ENCODE measurements around the gene NT5C1A. TPM values are rescaled to one million over a fixed set of nuclear protein-coding genes. Genes with fewer than 3 reads are reported as not detected.

The NT5C1A gene
- total and polyA plus RNA-seq, 2 donors (not counting 1 experiment from before 2014, with no cell fraction given), result not detected

DNA sequence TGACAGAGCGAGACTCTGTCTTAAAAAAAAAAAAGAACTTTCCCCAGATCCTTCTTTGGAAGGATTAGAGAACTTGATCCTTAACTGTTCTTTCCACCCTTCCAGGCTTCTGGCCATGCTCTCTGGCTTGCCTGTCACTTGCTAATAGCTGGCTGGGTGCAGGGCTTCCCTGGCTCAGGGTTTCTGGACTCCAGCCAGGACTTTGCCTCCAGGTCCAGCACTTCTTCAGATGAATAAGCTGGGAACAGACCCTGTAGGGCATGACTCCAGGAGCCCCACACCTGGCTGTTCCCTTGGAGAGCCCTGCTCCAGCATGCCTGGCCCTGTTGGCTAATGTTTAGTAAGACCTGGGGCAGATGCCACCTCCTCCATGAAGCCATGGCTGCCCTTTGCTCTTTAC lies 3.3 kb upstream of the NT5C1A start:
- TF ChIP-seq, protein P1, sequence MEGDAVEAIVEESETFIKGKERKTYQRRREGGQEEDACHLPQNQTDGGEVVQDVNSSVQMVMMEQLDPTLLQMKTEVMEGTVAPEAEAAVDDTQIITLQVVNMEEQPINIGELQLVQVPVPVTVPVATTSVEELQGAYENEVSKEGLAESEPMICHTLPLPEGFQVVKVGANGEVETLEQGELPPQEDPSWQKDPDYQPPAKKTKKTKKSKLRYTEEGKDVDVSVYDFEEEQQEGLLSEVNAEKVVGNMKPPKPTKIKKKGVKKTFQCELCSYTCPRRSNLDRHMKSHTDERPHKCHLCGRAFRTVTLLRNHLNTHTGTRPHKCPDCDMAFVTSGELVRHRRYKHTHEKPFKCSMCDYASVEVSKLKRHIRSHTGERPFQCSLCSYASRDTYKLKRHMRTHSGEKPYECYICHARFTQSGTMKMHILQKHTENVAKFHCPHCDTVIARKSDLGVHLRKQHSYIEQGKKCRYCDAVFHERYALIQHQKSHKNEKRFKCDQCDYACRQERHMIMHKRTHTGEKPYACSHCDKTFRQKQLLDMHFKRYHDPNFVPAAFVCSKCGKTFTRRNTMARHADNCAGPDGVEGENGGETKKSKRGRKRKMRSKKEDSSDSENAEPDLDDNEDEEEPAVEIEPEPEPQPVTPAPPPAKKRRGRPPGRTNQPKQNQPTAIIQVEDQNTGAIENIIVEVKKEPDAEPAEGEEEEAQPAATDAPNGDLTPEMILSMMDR (IDR thresholded peaks at IDR 0.05), result no peak
- no peak for TF ChIP-seq EZH2 (IDR thresholded peaks at IDR 0.05; ENCODE audit: borderline replicate concordance, insufficient read depth, low read depth, low read length, poor library complexity, severe bottlenecking)
- POLR2A ChIA-PET, result no interaction called here
- H3K9me3 Mint-ChIP-seq (ENCODE audit: insufficient read depth), result no peaks in the 10 kb centered on the region

GRCh38 chr1:39673215-39673614 lies 1.3 kb upstream of the NT5C1A start:
- Histone ChIP-seq H2AFZ (ENCODE audit: insufficient read depth, low read depth, low read length, poor library complexity, severe bottlenecking) (no peak overlapping the region), H3K27ac (ENCODE audit: low read length in 2 of 2) (no peak overlapping the region), H3K36me3 (replicated peaks in 1 of 2; ENCODE audit: control extremely low read depth in 1 of 2, control insufficient read depth in 1 of 2, extremely low read depth in 1 of 2, insufficient read depth in 2 of 2, low read length in 1 of 2) (no peaks in the 10 kb centered on the region), H3K4me1 (ENCODE audit: control insufficient read depth in 2 of 2, insufficient read depth in 2 of 2, low read length in 2 of 2) (peaks cover 12 to 20% of the 10 kb centered on the region in 2 donors), H3K9ac (ENCODE audit: low read length) (no peak overlapping the region), H3K4me3 (ENCODE audit: control extremely low read depth in 1 of 5, extremely low read depth in 1 of 5, insufficient read depth in 1 of 5, low read depth in 2 of 5, low read length in 4 of 5) (no peak overlapping the region), H3K4me2 (replicated peaks; ENCODE audit: low read depth, low read length, poor library complexity, severe bottlenecking) (no peak overlapping the region), H3K79me2 (ENCODE audit: control insufficient read depth, insufficient read depth, low read length) (no peaks in the 10 kb centered on the region), H4K20me1 (ENCODE audit: control insufficient read depth, insufficient read depth, low read length, poor library complexity, severe bottlenecking) (no peaks in the 10 kb centered on the region), H3K9me3 (ENCODE audit: control extremely low read depth in 1 of 3, control insufficient read depth in 2 of 3, insufficient read depth in 1 of 3, low read length in 2 of 3) (no peaks in the 10 kb centered on the region), H3K27me3 (replicated peaks in 1 of 4; ENCODE audit: control extremely low read depth in 1 of 4, control insufficient read depth in 3 of 4, insufficient read depth in 4 of 4, low read length in 3 of 4) (peaks cover 0 to 42% (median 20%) of the 10 kb centered on the region in 4 experiments)
- 84% methylated on average over 3 of the region's 3 CpGs for WGBS (ENCODE audit: insufficient coverage)
- Mint-ChIP-seq H3K9me3 (ENCODE audit: insufficient read depth) (no peaks in the 10 kb centered on the region), H3K4me1 (peaks cover 5% of the 10 kb centered on the region), H3K4me3 (no peak overlapping the region), H3K27ac (no peak overlapping the region), H3K27me3 (peaks cover 51% of the 10 kb centered on the region)
- ChIA-PET CTCF (interaction anchor here (0.7 to 11.3 kb wide), 6 partner anchors 9 to 90 kb away, joined by 3 to 113 read pairs (median 6); partner anchors contain the start of gene HPCAL4), POLR2A (no interaction called here)
- intact Hi-C loops (cut with micrococcal nuclease), result no loop called here
- DNase-seq (no peak), ATAC-seq (ENCODE audit: low read depth) (no peak)
- no peak for TF ChIP-seq EZH2 (IDR thresholded peaks at IDR 0.05; ENCODE audit: borderline replicate concordance, insufficient read depth, low read depth, low read length, poor library complexity, severe bottlenecking)
- TF ChIP-seq, protein P1 (IDR thresholded peaks at IDR 0.05), result no peak

More for the DNA sequence above, 3.3 kb upstream of the NT5C1A start:
- Histone ChIP-seq H3K4me3 (ENCODE audit: control extremely low read depth in 1 of 5, extremely low read depth in 1 of 5, insufficient read depth in 1 of 5, low read depth in 2 of 5, low read length in 4 of 5) (no peak overlapping the region), H2AFZ (ENCODE audit: insufficient read depth, low read depth, low read length, poor library complexity, severe bottlenecking) (no peak overlapping the region), H3K4me2 (replicated peaks; ENCODE audit: low read depth, low read length, poor library complexity, severe bottlenecking) (no peak overlapping the region), H3K9ac (ENCODE audit: low read length) (no peak overlapping the region), H3K9me3 (ENCODE audit: control extremely low read depth in 1 of 3, control insufficient read depth in 2 of 3, insufficient read depth in 1 of 3, low read length in 2 of 3) (peaks cover 0 to 4% (median 0%) of the 10 kb centered on the region in 3 donors), H3K4me1 (ENCODE audit: control insufficient read depth in 2 of 2, insufficient read depth in 2 of 2, low read length in 2 of 2) (peaks cover 12 to 20% of the 10 kb centered on the region in 2 donors), H3K79me2 (ENCODE audit: control insufficient read depth, insufficient read depth, low read length) (no peaks in the 10 kb centered on the region), H3K36me3 (replicated peaks in 1 of 2; ENCODE audit: control extremely low read depth in 1 of 2, control insufficient read depth in 1 of 2, extremely low read depth in 1 of 2, insufficient read depth in 2 of 2, low read length in 1 of 2) (no peaks in the 10 kb centered on the region), H4K20me1 (ENCODE audit: control insufficient read depth, insufficient read depth, low read length, poor library complexity, severe bottlenecking) (no peaks in the 10 kb centered on the region), H3K27ac (ENCODE audit: low read length in 2 of 2) (no peak overlapping the region), H3K27me3 (replicated peaks in 1 of 4; ENCODE audit: control extremely low read depth in 1 of 4, control insufficient read depth in 3 of 4, insufficient read depth in 4 of 4, low read length in 3 of 4) (peaks cover 0 to 37% (median 20%) of the 10 kb centered on the region in 4 experiments)
- WGBS (ENCODE audit: insufficient coverage), result 100% methylated on average over 1 of the region's 1 CpG
- DNase-seq, result no peak
- Mint-ChIP-seq H3K27me3 (peaks cover 47% of the 10 kb centered on the region), H3K4me1 (peaks cover 5% of the 10 kb centered on the region), H3K27ac (no peak overlapping the region), H3K4me3 (no peak overlapping the region)
- no peak for ATAC-seq (ENCODE audit: low read depth)
- CTCF ChIA-PET, result interaction anchor here (1.9 to 11.3 kb wide), 2 partner anchors 19 to 69 kb away, joined by 4 to 113 read pairs; no protein-coding TSS in a partner anchor
- intact Hi-C loops (cut with micrococcal nuclease), result no loop called here
